ENCODE measurements around the gene ATG9A.
A peak's percentile ranks its signal among the peaks of the same experiment; 100 is the strongest.

Gene ATG9A

GRCh38 chr2:219219784-219220532, 9.5 kb downstream of the ATG9A start:
- H3K36me3 Mint-ChIP-seq (ENCODE audit: low read depth), result peaks cover 37% of the 10 kb centered on the region
- H3K27ac Mint-ChIP-seq, result no peak overlapping the region
- DNase-seq (no peak), ATAC-seq (no peak)
- peaks cover 18% of the 10 kb centered on the region for H3K4me1 Mint-ChIP-seq
- H3K9me3 Mint-ChIP-seq, result no peaks in the 10 kb centered on the region
- H3K27me3 Mint-ChIP-seq, result no peaks in the 10 kb centered on the region
- no peak overlapping the region for H3K4me3 Mint-ChIP-seq

DNA sequence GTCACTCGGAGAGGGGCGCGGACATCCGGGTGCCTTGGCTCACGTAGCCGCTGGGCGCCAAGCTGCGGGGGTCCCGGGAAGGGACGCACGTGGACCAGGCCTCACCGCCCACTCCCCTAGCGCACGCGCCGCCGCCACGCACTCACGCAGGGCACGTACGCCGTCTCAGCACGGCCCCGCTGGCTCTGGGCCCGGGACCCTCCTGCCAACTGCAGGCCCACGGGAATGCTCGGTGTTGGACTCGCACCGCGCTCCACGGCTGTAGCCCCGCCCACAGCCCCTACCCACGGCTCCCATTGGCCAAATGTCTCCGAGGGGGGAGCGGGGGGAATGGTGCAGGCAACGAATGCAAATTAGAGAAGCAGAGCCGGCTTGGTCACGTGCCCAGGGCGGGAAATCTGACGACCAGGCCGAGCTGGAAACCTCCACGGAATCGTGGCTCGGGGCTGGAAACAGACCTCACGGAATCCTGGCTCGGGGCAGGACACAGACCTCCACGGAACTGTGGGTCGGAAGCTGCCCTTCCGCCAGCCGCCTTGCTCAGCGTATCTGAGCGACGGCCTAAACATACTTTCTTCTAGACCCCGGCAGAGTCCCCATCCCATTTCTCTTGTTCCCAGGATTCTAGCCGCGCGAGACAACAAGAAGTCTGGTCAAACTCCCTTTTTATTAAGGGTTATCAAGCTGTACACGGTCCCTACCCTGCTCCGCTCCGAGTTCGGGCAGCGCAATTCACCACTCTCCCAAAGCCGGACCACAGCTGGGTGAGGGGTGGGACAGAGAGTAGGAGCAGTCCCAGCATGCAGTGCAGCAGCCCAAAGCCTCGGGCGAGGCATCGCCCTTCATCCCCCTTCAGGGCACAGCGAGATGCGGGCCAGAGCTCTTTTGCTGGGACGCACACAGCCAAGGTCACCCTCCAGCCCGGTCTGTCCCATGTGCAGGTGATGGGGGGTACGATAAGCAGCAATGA, 10.4 kb downstream of the ATG9A start, which contains the start of gene ABCB6:
ABCB6 (minus strand) TSS at position 227 of the 970 bp plus-strand sequence. CDS start 285 bp downstream, outside the sequence.
- peak; percentile 89 for DNase-seq
- Mint-ChIP-seq H3K27ac (peak within 1 kb of the TSS; percentile 81), H3K9me3 (no peaks in the 10 kb centered on the region), H3K4me3 (peak within 1 kb of the TSS; percentile 83), H3K27me3 (no peaks in the 10 kb centered on the region), H3K36me3 (ENCODE audit: low read depth) (peaks cover 39% of the 10 kb centered on the region), H3K4me1 (peaks cover 18% of the 10 kb centered on the region)
- peak; percentile 79 for ATAC-seq

DNA sequence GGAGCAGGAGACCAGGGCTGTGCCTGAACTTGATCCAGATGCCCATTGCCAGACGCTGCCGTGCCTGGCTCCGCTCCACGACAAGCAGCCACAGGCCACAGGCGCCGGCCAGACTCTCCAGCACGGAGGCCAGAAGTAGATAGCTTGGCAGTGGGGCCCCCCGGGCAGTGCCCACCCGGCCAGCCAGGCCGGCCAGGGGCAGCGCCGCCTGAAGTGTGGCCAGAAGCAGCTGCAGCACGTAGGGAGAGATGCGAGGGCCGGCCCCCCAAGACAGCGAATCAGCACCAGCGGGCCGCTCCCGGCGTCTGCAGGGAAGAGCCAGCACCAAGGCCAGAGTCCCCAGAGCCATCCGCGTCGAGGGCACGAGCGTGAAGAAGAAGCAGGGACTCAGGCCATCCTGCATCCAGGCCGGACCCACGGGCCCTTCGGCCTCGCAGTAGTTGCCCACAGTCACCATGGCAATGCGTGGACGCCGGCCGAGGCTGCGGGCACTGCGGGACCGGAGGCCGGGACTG, 11.2 kb downstream of the ATG9A start:
- DNase-seq (no peak), ATAC-seq (peak; percentile 50)
- H3K36me3 Mint-ChIP-seq (ENCODE audit: low read depth), result peaks cover 34% of the 10 kb centered on the region
- no peaks in the 10 kb centered on the region for H3K9me3 Mint-ChIP-seq
- peak overlapping the region; percentile 81 for H3K27ac Mint-ChIP-seq
- no peaks in the 10 kb centered on the region for H3K27me3 Mint-ChIP-seq
- H3K4me3 Mint-ChIP-seq, result peak overlapping the region; percentile 83
- peaks cover 18% of the 10 kb centered on the region for H3K4me1 Mint-ChIP-seq

- Mint-ChIP-seq H3K4me1 (peaks cover 18% of the 10 kb centered on the region), H3K36me3 (ENCODE audit: low read depth) (peaks cover 36% of the 10 kb centered on the region), H3K9me3 (no peaks in the 10 kb centered on the region), H3K4me3 (peak overlapping the region; percentile 25), H3K27ac (no peak overlapping the region), H3K27me3 (no peaks in the 10 kb centered on the region)
- ATAC-seq, result no peak
- no peak for DNase-seq
Observed at GRCh38 chr2:219216535-219216915, 12.9 kb downstream of the ATG9A start.

DNA sequence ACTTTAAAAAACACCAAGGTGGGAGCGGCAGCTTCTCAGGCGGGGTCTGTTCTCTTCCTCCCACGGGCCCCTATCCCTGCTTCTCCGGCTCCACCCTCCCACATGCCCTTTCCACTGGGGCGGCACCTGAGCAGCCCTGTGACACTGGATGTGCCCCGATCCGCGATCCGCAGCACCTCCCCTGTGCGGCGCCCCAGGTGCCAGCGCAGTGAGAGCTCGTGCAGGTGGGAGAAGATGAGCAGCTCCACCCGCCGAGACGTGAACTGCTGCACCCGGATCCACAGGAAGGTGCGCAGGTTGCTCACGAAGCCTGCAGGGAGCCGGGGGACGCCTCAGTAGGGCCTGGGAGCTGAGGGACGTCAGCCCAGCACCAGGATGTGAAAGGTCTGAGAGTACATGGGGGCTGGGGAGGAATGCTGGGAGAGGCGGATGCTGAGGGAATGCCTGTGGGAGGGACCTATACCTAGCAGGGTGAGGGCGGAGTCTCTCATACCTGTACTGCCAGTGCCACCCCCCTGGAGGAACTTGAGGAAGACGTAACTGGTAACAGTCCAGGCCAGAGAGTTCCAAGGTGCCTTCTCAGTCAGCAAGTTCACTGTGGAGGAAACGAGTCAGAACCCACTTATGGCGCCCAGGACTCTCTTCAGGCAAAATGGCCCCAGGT, 13.4 kb downstream of the ATG9A start:
- peaks cover 23% of the 10 kb centered on the region for H3K4me1 Mint-ChIP-seq
- H3K9me3 Mint-ChIP-seq, result no peaks in the 10 kb centered on the region
- DNase-seq (no peak), ATAC-seq (no peak)
- no peak overlapping the region for H3K4me3 Mint-ChIP-seq
- H3K36me3 Mint-ChIP-seq (ENCODE audit: low read depth), result peaks cover 36% of the 10 kb centered on the region
- H3K27me3 Mint-ChIP-seq, result no peaks in the 10 kb centered on the region
- no peak overlapping the region for H3K27ac Mint-ChIP-seq

DNA sequence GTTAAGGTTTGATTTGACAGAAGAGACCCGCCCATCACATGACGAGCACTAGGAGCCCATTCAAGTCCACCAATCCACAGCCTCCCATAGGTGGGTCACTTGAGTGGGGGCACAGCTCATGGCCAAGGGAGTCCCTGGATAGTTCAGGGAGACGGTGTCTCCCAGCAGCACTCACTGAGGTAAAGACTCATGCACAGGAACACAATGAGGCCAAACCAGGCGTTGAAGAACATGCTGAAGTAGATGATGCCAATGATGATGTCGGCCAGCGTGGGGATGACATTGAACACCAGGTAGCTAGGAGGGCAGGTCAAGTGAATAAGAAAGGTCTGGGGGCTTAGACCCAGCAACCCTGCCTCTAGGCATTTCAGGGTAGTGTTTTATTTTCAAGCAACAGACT, 14.7 kb downstream of the ATG9A start:
- Mint-ChIP-seq H3K9me3 (no peaks in the 10 kb centered on the region), H3K36me3 (ENCODE audit: low read depth) (peaks cover 35% of the 10 kb centered on the region), H3K4me3 (no peak overlapping the region), H3K27ac (no peak overlapping the region), H3K4me1 (peaks cover 34% of the 10 kb centered on the region), H3K27me3 (no peaks in the 10 kb centered on the region)
- ATAC-seq (no peak), DNase-seq (no peak)

GRCh38 chr2:219214141-219214540, 15.3 kb downstream of the ATG9A start:
- Mint-ChIP-seq H3K9me3 (no peaks in the 10 kb centered on the region), H3K27ac (no peak overlapping the region), H3K27me3 (no peaks in the 10 kb centered on the region), H3K4me1 (peaks cover 38% of the 10 kb centered on the region), H3K4me3 (no peak overlapping the region), H3K36me3 (ENCODE audit: low read depth) (peaks cover 37% of the 10 kb centered on the region)
- ATAC-seq, result no peak
- no peak for DNase-seq

- ATAC-seq (no peak), DNase-seq (no peak)
- Mint-ChIP-seq H3K36me3 (ENCODE audit: low read depth) (peaks cover 37% of the 10 kb centered on the region), H3K27me3 (no peaks in the 10 kb centered on the region), H3K4me1 (peaks cover 40% of the 10 kb centered on the region), H3K4me3 (no peak overlapping the region), H3K27ac (no peak overlapping the region), H3K9me3 (no peaks in the 10 kb centered on the region)
Observed at GRCh38 chr2:219213486-219214071, 15.9 kb downstream of the ATG9A start.

DNA sequence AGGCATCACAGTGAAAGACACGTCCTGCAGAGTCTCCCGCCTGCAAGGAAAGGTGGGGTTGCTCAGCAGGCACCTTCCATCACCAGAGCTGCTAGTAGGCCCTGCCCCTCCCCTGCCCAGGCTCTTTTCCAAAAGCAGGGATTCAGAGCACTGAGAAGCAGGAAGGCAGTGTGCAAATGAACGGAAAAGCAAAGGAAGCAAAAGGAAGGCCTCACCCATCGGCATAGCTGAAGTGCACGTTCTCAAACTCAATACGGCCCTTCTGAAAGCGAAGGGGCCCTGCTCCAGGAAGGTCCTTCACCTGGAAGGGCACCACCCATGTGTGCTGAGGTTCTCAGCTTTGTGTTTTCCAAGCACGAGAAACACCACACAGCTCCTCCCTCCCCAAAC, 16.4 kb downstream of the ATG9A start:
- peaks cover 44% of the 10 kb centered on the region for H3K4me1 Mint-ChIP-seq
- H3K36me3 Mint-ChIP-seq (ENCODE audit: low read depth), result peaks cover 36% of the 10 kb centered on the region
- no peaks in the 10 kb centered on the region for H3K9me3 Mint-ChIP-seq

GRCh38 chr2:219210886-219211362, 18.5 kb downstream of the ATG9A start:
- no peak overlapping the region for H3K4me3 Mint-ChIP-seq
- H3K36me3 Mint-ChIP-seq (ENCODE audit: low read depth), result peaks cover 29% of the 10 kb centered on the region
- ATAC-seq, result no peak
- H3K4me1 Mint-ChIP-seq, result peaks cover 45% of the 10 kb centered on the region
- no peaks in the 10 kb centered on the region for H3K9me3 Mint-ChIP-seq
- H3K27ac Mint-ChIP-seq, result no peak overlapping the region
- DNase-seq, result no peak
- H3K27me3 Mint-ChIP-seq, result no peaks in the 10 kb centered on the region

More for the DNA sequence above, 16.4 kb downstream of the ATG9A start:
- DNase-seq (no peak), ATAC-seq (no peak)
- Mint-ChIP-seq H3K4me3 (no peak overlapping the region), H3K27me3 (no peaks in the 10 kb centered on the region), H3K27ac (no peak overlapping the region)

GRCh38 chr2:219210196-219210885, 19.1 kb downstream of the ATG9A start:
- DNase-seq (no peak), ATAC-seq (no peak)
- Mint-ChIP-seq H3K4me3 (no peak overlapping the region), H3K36me3 (ENCODE audit: low read depth) (peaks cover 29% of the 10 kb centered on the region), H3K27ac (peak overlapping the region; percentile 74), H3K4me1 (peaks cover 46% of the 10 kb centered on the region), H3K9me3 (no peaks in the 10 kb centered on the region), H3K27me3 (no peaks in the 10 kb centered on the region)

DNA sequence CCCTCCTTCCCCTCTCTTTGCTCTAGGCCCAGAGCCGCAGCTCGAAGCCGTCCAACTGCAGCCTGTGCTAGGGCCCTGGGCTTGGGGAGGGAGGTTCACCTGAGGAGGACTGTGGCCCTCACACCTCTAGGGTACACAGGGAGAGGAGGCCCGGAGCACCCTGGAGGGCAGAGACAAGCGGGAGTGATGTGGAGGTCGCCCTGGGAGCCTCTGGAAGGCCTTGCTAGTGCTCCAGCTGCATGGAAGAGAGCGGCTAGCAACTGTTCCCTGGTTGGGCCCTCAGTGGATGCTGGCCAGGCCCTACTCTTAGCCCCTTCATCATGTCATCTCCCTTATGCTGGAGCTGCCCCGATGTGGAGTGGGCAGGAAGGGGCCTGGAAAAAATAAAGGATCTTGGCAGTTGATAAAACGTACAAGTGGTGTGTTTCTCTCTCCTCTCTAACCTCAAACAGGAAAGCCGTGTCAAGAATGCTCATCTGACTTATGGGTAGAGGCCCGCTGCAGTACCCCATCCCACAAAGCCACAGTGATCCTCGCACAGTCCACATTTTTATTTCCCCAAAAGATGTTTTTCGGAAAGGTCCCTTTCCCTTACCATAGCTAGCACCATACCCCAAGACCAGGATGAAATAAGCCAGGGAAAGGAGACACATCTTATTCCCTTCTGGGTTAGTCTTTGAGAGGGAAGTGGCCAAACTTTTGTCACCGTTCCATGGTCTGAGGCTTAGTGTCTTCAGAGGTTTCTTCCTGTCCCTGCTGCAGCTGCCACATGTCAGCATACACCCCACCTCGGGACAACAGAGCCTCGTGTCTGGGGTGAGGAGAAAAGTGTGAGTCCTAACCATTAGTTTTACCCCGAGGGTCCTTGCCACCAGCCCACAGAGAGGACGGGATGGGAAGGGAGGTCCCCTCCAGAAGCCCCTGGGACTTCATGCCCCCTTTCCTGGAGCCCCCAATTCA, 19.9 kb downstream of the ATG9A start:
- no peak for ATAC-seq
- Mint-ChIP-seq H3K36me3 (ENCODE audit: low read depth) (peaks cover 24% of the 10 kb centered on the region), H3K4me3 (peak overlapping the region; percentile 12), H3K27me3 (no peaks in the 10 kb centered on the region), H3K27ac (peak overlapping the region; percentile 74), H3K4me1 (peaks cover 48% of the 10 kb centered on the region), H3K9me3 (peaks cover 1% of the 10 kb centered on the region)
- DNase-seq, result no peak

Measured in activated naive CD8-positive, alpha-beta T cell treated with anti-CD3 and anti-CD28 coated beads, Interleukin-2, amount 50 U/mL, for 24 hours (primary cell).